ENCODE data around the gene HYOU1.

Gene HYOU1

GRCh38 chr11:119100246-119100970 lies 43.4 kb upstream of the HYOU1 start:
- no peak for DNase-seq (ENCODE audit: extremely low read depth, low read depth)
- H3K4me3 ChIP-seq (replicated peaks; ENCODE audit: low read depth, low read length) = peak overlapping the region; percentile 91
- TF ChIP-seq CTCF (IDR thresholded peaks at IDR 0.05; ENCODE audit: low read depth, low read length, missing control alignments) = peak; percentile 49

- peak overlapping the region; percentile 91 for H3K4me3 ChIP-seq (replicated peaks; ENCODE audit: low read depth, low read length)
- no peak for TF ChIP-seq CTCF (IDR thresholded peaks at IDR 0.05; ENCODE audit: low read depth, low read length, missing control alignments)
- no peak for DNase-seq (ENCODE audit: extremely low read depth, low read depth)
Observed at GRCh38 chr11:119099711-119100110, 42.7 kb upstream of the HYOU1 start.

- TF ChIP-seq CTCF (IDR thresholded peaks at IDR 0.05; ENCODE audit: low read depth, low read length, missing control alignments) = no peak
- H3K4me3 ChIP-seq (replicated peaks; ENCODE audit: low read depth, low read length) = peak overlapping the region; percentile 89
- peak; percentile 99 for DNase-seq (ENCODE audit: extremely low read depth, low read depth)
Observed at GRCh38 chr11:119095066-119095880, 38.3 kb upstream of the HYOU1 start.

- peak overlapping the region; percentile 89 for H3K4me3 ChIP-seq (replicated peaks; ENCODE audit: low read depth, low read length)
- DNase-seq (ENCODE audit: extremely low read depth, low read depth) = no peak
- TF ChIP-seq CTCF (IDR thresholded peaks at IDR 0.05; ENCODE audit: low read depth, low read length, missing control alignments) = peak; percentile 63
Observed at GRCh38 chr11:119094816-119095065, 37.7 kb upstream of the HYOU1 start.

GRCh38 chr11:119093942-119094815 lies 37.2 kb upstream of the HYOU1 start:
- no peak for DNase-seq (ENCODE audit: extremely low read depth, low read depth)
- H3K4me3 ChIP-seq (replicated peaks; ENCODE audit: low read depth, low read length) = peak overlapping the region; percentile 89
- no peak for TF ChIP-seq CTCF (IDR thresholded peaks at IDR 0.05; ENCODE audit: low read depth, low read length, missing control alignments)

GRCh38 chr11:119092880-119093842 lies 36.2 kb upstream of the HYOU1 start:
- no peak for TF ChIP-seq CTCF (IDR thresholded peaks at IDR 0.05; ENCODE audit: low read depth, low read length, missing control alignments)
- peak overlapping the region; percentile 89 for H3K4me3 ChIP-seq (replicated peaks; ENCODE audit: low read depth, low read length)
- no peak for DNase-seq (ENCODE audit: extremely low read depth, low read depth)
